T-helper 1 cell treated with Interleukin-12 subunit alpha and Interleukin-12 subunit beta and Interleukin-4 antibody, amounts not matched to agents 30 μg/mL and 1 μg/mL, for 36 hours (primary cell): ENCODE results near the gene SLC12A3.

Source experiments
- H3K27ac Mint-ChIP-seq: one replicate; pipeline ENCODE4 v1.8.0; 2021; ENCODE audit warnings: mild to moderate bottlenecking, mixed read lengths
- H3K27me3 Mint-ChIP-seq: one replicate; pipeline ENCODE4 v1.8.0; 2021; ENCODE audit warnings: low read depth, mixed read lengths
- H3K36me3 Mint-ChIP-seq: one replicate; pipeline ENCODE4 v1.8.0; 2021; ENCODE audit warnings: low read depth, mixed read lengths
- H3K4me1 Mint-ChIP-seq: one replicate; pipeline ENCODE4 v1.8.0; 2021; ENCODE audit warnings: low read depth, mixed read lengths
- H3K4me3 Mint-ChIP-seq: one replicate; pipeline ENCODE4 v1.8.0; 2021; ENCODE audit warnings: mild to moderate bottlenecking, moderate library complexity, mixed read lengths
- H3K9me3 Mint-ChIP-seq: one replicate; pipeline ENCODE4 v1.8.0; 2021; ENCODE audit warnings: mixed read lengths

SLC12A3 gene

GRCh38 chr16:56869513-56870275, 4.7 kb downstream of the SLC12A3 start:
- H3K9me3 Mint-ChIP-seq: no peaks in the 10 kb centered on the region
- H3K4me3 Mint-ChIP-seq: no peak overlapping the region
- no peaks in the 10 kb centered on the region for H3K36me3 Mint-ChIP-seq
- no peaks in the 10 kb centered on the region for H3K27me3 Mint-ChIP-seq
- no peak overlapping the region for H3K27ac Mint-ChIP-seq
- H3K4me1 Mint-ChIP-seq: peaks cover 12% of the 10 kb centered on the region

GRCh38 chr16:56870276-56870888, 5.4 kb downstream of the SLC12A3 start:
- Mint-ChIP-seq H3K27ac (no peak overlapping the region), H3K36me3 (no peaks in the 10 kb centered on the region), H3K4me3 (no peak overlapping the region), H3K9me3 (no peaks in the 10 kb centered on the region), H3K27me3 (no peaks in the 10 kb centered on the region), H3K4me1 (peaks cover 9% of the 10 kb centered on the region)

GRCh38 chr16:56871172-56871593, 6.2 kb downstream of the SLC12A3 start:
- Mint-ChIP-seq H3K9me3 (no peaks in the 10 kb centered on the region), H3K27me3 (no peaks in the 10 kb centered on the region), H3K4me1 (peaks cover 7% of the 10 kb centered on the region), H3K27ac (no peak overlapping the region), H3K4me3 (no peak overlapping the region), H3K36me3 (no peaks in the 10 kb centered on the region)

GRCh38 chr16:56872863-56873391, 7.9 kb downstream of the SLC12A3 start:
- no peak overlapping the region for H3K4me3 Mint-ChIP-seq
- H3K4me1 Mint-ChIP-seq: peaks cover 4% of the 10 kb centered on the region
- no peaks in the 10 kb centered on the region for H3K9me3 Mint-ChIP-seq
- no peak overlapping the region for H3K27ac Mint-ChIP-seq
- H3K36me3 Mint-ChIP-seq: no peaks in the 10 kb centered on the region
- no peaks in the 10 kb centered on the region for H3K27me3 Mint-ChIP-seq

GRCh38 chr16:56874800-56875199, 9.8 kb downstream of the SLC12A3 start:
- no peak overlapping the region for H3K4me3 Mint-ChIP-seq
- H3K27ac Mint-ChIP-seq: no peak overlapping the region
- no peaks in the 10 kb centered on the region for H3K36me3 Mint-ChIP-seq
- peaks cover 3% of the 10 kb centered on the region for H3K4me1 Mint-ChIP-seq
- no peaks in the 10 kb centered on the region for H3K27me3 Mint-ChIP-seq
- no peaks in the 10 kb centered on the region for H3K9me3 Mint-ChIP-seq

- Mint-ChIP-seq H3K27me3 (no peaks in the 10 kb centered on the region), H3K36me3 (no peaks in the 10 kb centered on the region), H3K9me3 (no peaks in the 10 kb centered on the region), H3K4me1 (peaks cover 3% of the 10 kb centered on the region), H3K27ac (no peak overlapping the region), H3K4me3 (no peak overlapping the region)
These were observed 11.0 kb downstream of the SLC12A3 start for GRCh38 chr16:56876048-56876447.

GRCh38 chr16:56877486-56878182, 12.6 kb downstream of the SLC12A3 start:
- Mint-ChIP-seq H3K4me1 (peaks cover 3% of the 10 kb centered on the region), H3K36me3 (no peaks in the 10 kb centered on the region), H3K27ac (no peak overlapping the region), H3K9me3 (no peaks in the 10 kb centered on the region), H3K27me3 (no peaks in the 10 kb centered on the region), H3K4me3 (no peak overlapping the region)

GRCh38 chr16:56878282-56878854, 13.4 kb downstream of the SLC12A3 start:
- no peaks in the 10 kb centered on the region for H3K27me3 Mint-ChIP-seq
- no peak overlapping the region for H3K4me3 Mint-ChIP-seq
- no peak overlapping the region for H3K27ac Mint-ChIP-seq
- no peaks in the 10 kb centered on the region for H3K36me3 Mint-ChIP-seq
- H3K4me1 Mint-ChIP-seq: no peaks in the 10 kb centered on the region
- H3K9me3 Mint-ChIP-seq: no peaks in the 10 kb centered on the region

- Mint-ChIP-seq H3K36me3 (no peaks in the 10 kb centered on the region), H3K27me3 (no peaks in the 10 kb centered on the region), H3K9me3 (no peaks in the 10 kb centered on the region), H3K4me1 (no peaks in the 10 kb centered on the region), H3K4me3 (no peak overlapping the region), H3K27ac (no peak overlapping the region)
These were observed 14.3 kb downstream of the SLC12A3 start for GRCh38 chr16:56879276-56879675.

- Mint-ChIP-seq H3K9me3 (no peaks in the 10 kb centered on the region), H3K4me3 (no peak overlapping the region), H3K27ac (no peak overlapping the region), H3K36me3 (no peaks in the 10 kb centered on the region), H3K27me3 (no peaks in the 10 kb centered on the region), H3K4me1 (no peaks in the 10 kb centered on the region)
These were observed 15.2 kb downstream of the SLC12A3 start for GRCh38 chr16:56880176-56880575.

GRCh38 chr16:56880685-56881084, 15.7 kb downstream of the SLC12A3 start:
- Mint-ChIP-seq H3K4me1 (no peaks in the 10 kb centered on the region), H3K27me3 (no peaks in the 10 kb centered on the region), H3K36me3 (no peaks in the 10 kb centered on the region), H3K9me3 (no peaks in the 10 kb centered on the region), H3K27ac (no peak overlapping the region), H3K4me3 (no peak overlapping the region)

- Mint-ChIP-seq H3K9me3 (no peaks in the 10 kb centered on the region), H3K27ac (no peak overlapping the region), H3K36me3 (no peaks in the 10 kb centered on the region), H3K27me3 (no peaks in the 10 kb centered on the region), H3K4me1 (no peaks in the 10 kb centered on the region), H3K4me3 (no peak overlapping the region)
These were observed 17.2 kb downstream of the SLC12A3 start for GRCh38 chr16:56882077-56882800.

- Mint-ChIP-seq H3K36me3 (no peaks in the 10 kb centered on the region), H3K27ac (no peak overlapping the region), H3K27me3 (no peaks in the 10 kb centered on the region), H3K9me3 (no peaks in the 10 kb centered on the region), H3K4me1 (no peaks in the 10 kb centered on the region), H3K4me3 (no peak overlapping the region)
These were observed 18.6 kb downstream of the SLC12A3 start for GRCh38 chr16:56883586-56883985.

GRCh38 chr16:56884026-56884582, 19.1 kb downstream of the SLC12A3 start:
- Mint-ChIP-seq H3K4me3 (no peak overlapping the region), H3K4me1 (no peaks in the 10 kb centered on the region), H3K27me3 (no peaks in the 10 kb centered on the region), H3K27ac (no peak overlapping the region), H3K36me3 (no peaks in the 10 kb centered on the region), H3K9me3 (no peaks in the 10 kb centered on the region)
